ENCODE results near the gene LRRC4B. TPM values are rescaled to one million over a fixed set of nuclear protein-coding genes. Genes with fewer than 3 reads are reported as not detected.

LRRC4B gene
- total and polyA plus RNA-seq, 2 of the 4 experiments (the other 2 are of a cell fraction): 0.03 TPM; not detected in 1

GRCh38 chr19:50468818-50469217, 99.4 kb downstream of the LRRC4B start:
- H3K56ac ChIP-seq (ENCODE audit: extremely low read depth, insufficient read depth, low read length): no peak overlapping the region
- H2AK5ac ChIP-seq (ENCODE audit: low read depth, low read length): no peak overlapping the region
- H4K91ac ChIP-seq (ENCODE audit: insufficient read depth, low read depth, low read length): no peak overlapping the region
- BruUV-seq (replicated peaks): no TSS peak
- CTCF ChIA-PET: no interaction called here
- dilution Hi-C loops (cut with HindIII; ENCODE audit: low sequenced_read_pairs, unreplicated experiment) (no loop called here), intact Hi-C loops (cut with micrococcal nuclease) (no loop called here), in situ Hi-C loops (cut with MboI; ENCODE audit: low sequenced_read_pairs) (no loop called here)
- no peak overlapping the region for H3K9ac ChIP-seq (ENCODE audit: low read depth, low read length)
- no peak overlapping the region for H3K27ac ChIP-seq (ENCODE audit: insufficient read depth, low read length)
- no peak overlapping the region for H3K4me3 ChIP-seq (ENCODE audit: insufficient read depth, low read depth, low read length)
- WGBS, 2 experiments (ENCODE audit: extremely low coverage in 2 of 2, insufficient read length in 1 of 2): 75% methylated on average over 3 of the region's 6 CpGs; no CpG with 5 or more reads in 1 of the 2 experiments
- TF ChIP-seq SMC3 (IDR thresholded peaks at IDR 0.05; ENCODE audit: low read depth, low read length) (no peak), FOS (IDR thresholded peaks at IDR 0.05; ENCODE audit: low read depth, low read length) (no peak), NFE2L2 (IDR thresholded peaks at IDR 0.05; ENCODE audit: low read depth, low read length) (no peak), MXI1 (IDR thresholded peaks at IDR 0.05; ENCODE audit: borderline replicate concordance, low read depth, low read length) (no peak), MAZ (IDR thresholded peaks at IDR 0.05; ENCODE audit: borderline replicate concordance, low read depth, low read length) (no peak), RAD21 (IDR thresholded peaks at IDR 0.05; ENCODE audit: low read length) (no peak), CEBPB (IDR thresholded peaks at IDR 0.05; ENCODE audit: low read depth, low read length) (no peak), RFX5 (IDR thresholded peaks at IDR 0.05; ENCODE audit: low read depth, low read length) (no peak), CHD1 (IDR thresholded peaks at IDR 0.05; ENCODE audit: low read depth, low read length) (no peak), BHLHE40 (IDR thresholded peaks at IDR 0.05; ENCODE audit: low read depth, low read length) (no peak), RCOR1 (IDR thresholded peaks at IDR 0.05; ENCODE audit: insufficient replicate concordance, low read length) (no peak), POLR2A (IDR thresholded peaks at IDR 0.05; ENCODE audit: low read depth, low read length) (no peak), MAFK (IDR thresholded peaks at IDR 0.05; ENCODE audit: low read depth, low read length) (no peak)
- TF ChIP-seq, protein P1, sequence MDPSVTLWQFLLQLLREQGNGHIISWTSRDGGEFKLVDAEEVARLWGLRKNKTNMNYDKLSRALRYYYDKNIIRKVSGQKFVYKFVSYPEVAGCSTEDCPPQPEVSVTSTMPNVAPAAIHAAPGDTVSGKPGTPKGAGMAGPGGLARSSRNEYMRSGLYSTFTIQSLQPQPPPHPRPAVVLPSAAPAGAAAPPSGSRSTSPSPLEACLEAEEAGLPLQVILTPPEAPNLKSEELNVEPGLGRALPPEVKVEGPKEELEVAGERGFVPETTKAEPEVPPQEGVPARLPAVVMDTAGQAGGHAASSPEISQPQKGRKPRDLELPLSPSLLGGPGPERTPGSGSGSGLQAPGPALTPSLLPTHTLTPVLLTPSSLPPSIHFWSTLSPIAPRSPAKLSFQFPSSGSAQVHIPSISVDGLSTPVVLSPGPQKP (IDR thresholded peaks at IDR 0.05; ENCODE audit: borderline replicate concordance, low read depth, low read length): no peak
- TF ChIP-seq, protein P2, sequence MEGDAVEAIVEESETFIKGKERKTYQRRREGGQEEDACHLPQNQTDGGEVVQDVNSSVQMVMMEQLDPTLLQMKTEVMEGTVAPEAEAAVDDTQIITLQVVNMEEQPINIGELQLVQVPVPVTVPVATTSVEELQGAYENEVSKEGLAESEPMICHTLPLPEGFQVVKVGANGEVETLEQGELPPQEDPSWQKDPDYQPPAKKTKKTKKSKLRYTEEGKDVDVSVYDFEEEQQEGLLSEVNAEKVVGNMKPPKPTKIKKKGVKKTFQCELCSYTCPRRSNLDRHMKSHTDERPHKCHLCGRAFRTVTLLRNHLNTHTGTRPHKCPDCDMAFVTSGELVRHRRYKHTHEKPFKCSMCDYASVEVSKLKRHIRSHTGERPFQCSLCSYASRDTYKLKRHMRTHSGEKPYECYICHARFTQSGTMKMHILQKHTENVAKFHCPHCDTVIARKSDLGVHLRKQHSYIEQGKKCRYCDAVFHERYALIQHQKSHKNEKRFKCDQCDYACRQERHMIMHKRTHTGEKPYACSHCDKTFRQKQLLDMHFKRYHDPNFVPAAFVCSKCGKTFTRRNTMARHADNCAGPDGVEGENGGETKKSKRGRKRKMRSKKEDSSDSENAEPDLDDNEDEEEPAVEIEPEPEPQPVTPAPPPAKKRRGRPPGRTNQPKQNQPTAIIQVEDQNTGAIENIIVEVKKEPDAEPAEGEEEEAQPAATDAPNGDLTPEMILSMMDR (conservative IDR thresholded peaks at IDR 0.05; ENCODE audit: low read depth, low read length): no peak
- TF ChIP-seq, protein P3, sequence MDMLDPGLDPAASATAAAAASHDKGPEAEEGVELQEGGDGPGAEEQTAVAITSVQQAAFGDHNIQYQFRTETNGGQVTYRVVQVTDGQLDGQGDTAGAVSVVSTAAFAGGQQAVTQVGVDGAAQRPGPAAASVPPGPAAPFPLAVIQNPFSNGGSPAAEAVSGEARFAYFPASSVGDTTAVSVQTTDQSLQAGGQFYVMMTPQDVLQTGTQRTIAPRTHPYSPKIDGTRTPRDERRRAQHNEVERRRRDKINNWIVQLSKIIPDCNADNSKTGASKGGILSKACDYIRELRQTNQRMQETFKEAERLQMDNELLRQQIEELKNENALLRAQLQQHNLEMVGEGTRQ (IDR thresholded peaks at IDR 0.05; ENCODE audit: low read depth, low read length): no peak
- H2AFZ ChIP-seq (replicated peaks; ENCODE audit: low read length, poor library complexity): no peak overlapping the region
- H3K18ac ChIP-seq (ENCODE audit: low read depth, low read length): no peak overlapping the region
- no peak overlapping the region for H3K4ac ChIP-seq (ENCODE audit: low read depth, low read length)
- no peaks in the 10 kb centered on the region for H3K9me1 ChIP-seq (ENCODE audit: insufficient read depth, low read length)
- H2BK120ac ChIP-seq (ENCODE audit: low read depth, low read length): no peak overlapping the region
- no peaks in the 10 kb centered on the region for H4K20me1 ChIP-seq (ENCODE audit: insufficient read depth, low read length)
- no peak overlapping the region for H3K23ac ChIP-seq (ENCODE audit: low read depth, low read length)
- no peak overlapping the region for H2AK9ac ChIP-seq (replicated peaks; ENCODE audit: low read depth, low read length, poor library complexity)
- no peak overlapping the region for H3K4me2 ChIP-seq (ENCODE audit: low read depth, low read length)
- no peaks in the 10 kb centered on the region for H3K9me3 ChIP-seq (ENCODE audit: control insufficient read depth, insufficient read depth, low read length)
- no peak overlapping the region for H3K14ac ChIP-seq (replicated peaks; ENCODE audit: low read depth, low read length)
- no peak overlapping the region for H2BK20ac ChIP-seq (ENCODE audit: low read depth, low read length)
- no peak overlapping the region for H2BK5ac ChIP-seq (ENCODE audit: low read depth, low read length, poor library complexity, severe bottlenecking)
- POLR2A ChIA-PET (ENCODE audit: unreplicated experiment): no interaction called here
- H4K8ac ChIP-seq (ENCODE audit: low read depth in 2 of 2, low read length in 2 of 2): no peak overlapping the region
- H4K5ac ChIP-seq (ENCODE audit: low read depth, low read length): no peak overlapping the region
- ATAC-seq (ENCODE audit: low read depth) (no peak), DNase-seq (no peak)
- peaks cover 2% of the 10 kb centered on the region; the same call in 1 of the 2 replicates for H3K27me3 ChIP-seq (ENCODE audit: control insufficient read depth, insufficient read depth, low read length)
- H3K79me1 ChIP-seq (ENCODE audit: low read depth in 1 of 2, low read length in 2 of 2): no peaks in the 10 kb centered on the region
- H3K36me3 ChIP-seq (ENCODE audit: control insufficient read depth, insufficient read depth, low read length): no peaks in the 10 kb centered on the region
- no peak overlapping the region for H2BK15ac ChIP-seq (ENCODE audit: low read depth, low read length)
- no peaks in the 10 kb centered on the region for H3K4me1 ChIP-seq (ENCODE audit: control insufficient read depth, insufficient read depth, low read length)

Data from IMR-90 (cell line).